ENCODE measurements around the gene RNF2.

The RNF2 gene

DNA sequence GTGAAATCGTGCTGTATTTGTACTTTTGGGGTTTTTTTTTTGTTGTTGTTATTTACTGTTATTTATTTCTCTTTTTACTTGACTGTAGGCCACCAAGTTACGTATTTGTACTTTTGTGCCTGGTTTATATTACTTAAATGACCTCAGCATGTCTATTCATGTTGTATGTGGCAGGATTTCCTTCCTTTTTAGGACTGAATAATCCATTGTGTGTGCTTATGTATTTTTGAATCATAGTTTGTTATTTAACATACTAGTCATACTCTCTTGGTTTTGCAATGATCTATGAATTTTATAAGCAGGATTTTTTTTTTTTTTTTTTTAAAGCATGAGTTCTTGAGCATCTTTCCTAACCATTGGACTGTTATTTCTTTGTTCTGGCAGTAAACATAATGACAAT lies 51.2 kb downstream of the RNF2 start:
- peak; percentile 12 for DNase-seq (ENCODE audit: low read depth)

DNA sequence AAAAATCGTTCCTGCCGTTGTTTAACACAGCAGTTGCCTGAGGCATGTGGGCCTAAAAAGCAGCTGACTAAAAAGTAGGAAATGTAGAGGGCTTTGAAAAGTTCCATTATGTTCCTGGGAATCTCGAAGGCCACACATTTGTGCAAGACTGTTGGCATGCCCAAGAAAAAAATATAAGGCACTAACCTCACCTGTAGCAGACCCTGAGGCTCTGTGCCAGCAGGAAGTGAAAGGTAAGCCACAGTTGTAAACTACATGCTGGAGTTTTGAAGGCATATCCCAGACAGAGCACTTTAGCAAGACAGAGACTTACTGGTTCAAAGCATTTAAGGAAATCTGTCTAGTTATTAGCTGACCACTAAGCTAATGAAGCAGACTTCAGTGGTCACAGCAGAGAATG lies 58.7 kb downstream of the RNF2 start:
- no peak for DNase-seq (ENCODE audit: low read depth)

- DNase-seq (ENCODE audit: low read depth): no peak
Observed at GRCh38 chr1:185105121-185105520, 59.8 kb downstream of the RNF2 start.

DNA sequence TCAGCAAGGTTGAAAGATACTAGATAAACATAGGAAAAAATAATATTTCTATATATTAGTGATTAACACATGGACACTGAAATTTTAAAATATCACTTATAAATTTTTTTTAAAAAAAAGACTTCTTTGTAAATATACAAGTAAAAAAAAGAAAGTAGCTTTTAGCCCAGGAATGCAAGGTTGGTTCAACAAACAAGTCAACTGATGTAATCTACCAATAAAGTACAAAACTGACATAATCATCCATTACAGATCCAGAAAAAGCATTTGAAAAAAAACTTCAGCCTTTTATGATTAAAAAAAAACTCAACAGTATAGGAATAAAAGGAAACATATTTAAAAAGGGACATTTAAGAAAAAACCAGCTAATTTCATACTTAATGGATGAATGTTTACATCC lies 63.0 kb downstream of the RNF2 start:
- DNase-seq (ENCODE audit: low read depth): peak; percentile 37

GRCh38 chr1:185110145-185110544 lies 64.8 kb downstream of the RNF2 start:
- peak; percentile 18 for DNase-seq (ENCODE audit: low read depth)

- DNase-seq (ENCODE audit: low read depth): no peak
Observed at GRCh38 chr1:185111873-185112272, 66.5 kb downstream of the RNF2 start.

GRCh38 chr1:185112356-185112755 lies 67.0 kb downstream of the RNF2 start:
- peak; percentile 27 for DNase-seq (ENCODE audit: low read depth)

DNA sequence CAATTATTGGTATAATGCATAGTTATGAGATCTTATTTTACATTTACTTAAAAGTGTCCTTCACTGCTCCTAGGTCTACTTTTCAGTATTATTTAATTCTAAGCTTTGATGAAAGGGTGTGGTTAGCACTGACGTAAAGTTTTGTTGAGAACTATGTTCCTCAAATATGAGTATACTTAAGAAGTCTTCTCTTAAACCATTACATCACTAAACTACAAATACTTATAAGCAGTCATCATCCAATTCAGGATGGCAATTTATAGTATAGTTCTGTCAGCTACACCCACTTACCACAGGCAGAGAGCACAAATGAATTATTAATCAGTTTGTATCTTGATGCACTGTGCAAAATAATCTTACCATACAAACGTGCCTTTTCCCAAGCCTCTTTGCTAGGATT lies 84.3 kb downstream of the RNF2 start:
- no peak for DNase-seq (ENCODE audit: low read depth)

DNA sequence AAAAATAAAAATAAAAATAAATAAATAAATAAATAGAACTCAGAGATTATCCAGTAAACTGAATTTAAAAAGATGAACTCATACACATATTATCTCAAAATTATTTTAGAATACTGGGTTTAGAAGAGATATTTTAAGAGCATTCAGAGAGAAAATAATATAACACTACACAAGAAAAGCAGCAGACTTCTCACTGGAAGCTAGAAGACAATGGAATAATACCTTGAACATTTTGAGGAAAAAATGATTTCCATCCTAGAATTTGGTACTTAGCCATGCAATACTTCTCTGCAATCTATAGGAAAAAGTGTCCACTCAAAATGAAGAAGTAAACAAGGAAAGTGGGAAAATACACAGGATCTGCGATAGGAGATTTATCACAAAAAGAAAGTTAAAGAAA lies 87.2 kb downstream of the RNF2 start:
- no peak for DNase-seq (ENCODE audit: low read depth)

GRCh38 chr1:185137896-185138545 lies 92.7 kb downstream of the RNF2 start:
- DNase-seq (ENCODE audit: low read depth): no peak

DNA sequence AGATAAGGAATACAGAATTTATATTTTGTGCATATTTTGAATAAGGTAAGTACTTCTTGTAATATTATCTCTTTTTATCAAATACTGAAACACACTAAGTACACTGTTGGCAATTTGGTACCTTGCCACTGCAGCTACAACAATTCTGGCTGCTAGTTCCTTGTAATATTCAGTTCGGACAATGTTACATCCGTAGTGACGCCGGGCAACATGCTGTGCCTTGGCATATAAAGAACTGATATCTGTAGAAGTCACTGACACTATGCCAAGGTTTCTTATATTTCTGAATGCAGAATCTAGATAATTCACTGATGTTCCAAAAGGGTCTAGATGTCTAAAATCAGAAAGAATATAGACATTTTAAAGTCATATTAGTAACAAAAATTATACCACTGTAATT lies 93.9 kb downstream of the RNF2 start:
- DNase-seq (ENCODE audit: low read depth): no peak

GRCh38 chr1:185144233-185144632 lies 98.9 kb downstream of the RNF2 start:
- DNase-seq (ENCODE audit: low read depth): peak; percentile 11

- DNase-seq (ENCODE audit: low read depth): no peak
Observed at GRCh38 chr1:185151215-185151614, 105.9 kb downstream of the RNF2 start.

Measured in amniotic epithelial cell (primary cell).